ENCODE measurements around the gene MSH2. TPM values are rescaled to one million over a fixed set of nuclear protein-coding genes. Genes with fewer than 3 reads are reported as not detected.

MSH2 gene
- total RNA-seq, 2 donors from 2014 or later, result 126 to 135 TPM

DNA sequence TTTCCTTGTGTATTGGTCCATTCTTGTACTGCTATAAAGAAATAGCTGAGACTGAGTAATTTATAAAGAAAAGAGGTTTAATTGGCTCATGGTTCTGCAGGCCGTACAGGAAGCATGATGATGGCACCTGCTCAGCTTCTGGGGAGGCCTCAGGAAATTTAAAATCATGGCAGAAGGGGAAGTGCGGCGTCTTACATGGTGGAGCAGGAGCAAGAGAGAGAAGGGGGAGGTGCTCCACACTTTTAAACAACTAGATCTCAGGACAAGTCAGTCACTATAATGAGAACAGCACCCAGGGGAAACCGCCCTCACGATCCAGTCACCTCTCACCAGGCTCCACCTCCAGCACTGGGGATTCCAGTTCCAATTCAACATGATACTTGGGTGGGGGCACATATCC is 54.3 kb downstream of the MSH2 start:
- TF ChIP-seq, protein P1, sequence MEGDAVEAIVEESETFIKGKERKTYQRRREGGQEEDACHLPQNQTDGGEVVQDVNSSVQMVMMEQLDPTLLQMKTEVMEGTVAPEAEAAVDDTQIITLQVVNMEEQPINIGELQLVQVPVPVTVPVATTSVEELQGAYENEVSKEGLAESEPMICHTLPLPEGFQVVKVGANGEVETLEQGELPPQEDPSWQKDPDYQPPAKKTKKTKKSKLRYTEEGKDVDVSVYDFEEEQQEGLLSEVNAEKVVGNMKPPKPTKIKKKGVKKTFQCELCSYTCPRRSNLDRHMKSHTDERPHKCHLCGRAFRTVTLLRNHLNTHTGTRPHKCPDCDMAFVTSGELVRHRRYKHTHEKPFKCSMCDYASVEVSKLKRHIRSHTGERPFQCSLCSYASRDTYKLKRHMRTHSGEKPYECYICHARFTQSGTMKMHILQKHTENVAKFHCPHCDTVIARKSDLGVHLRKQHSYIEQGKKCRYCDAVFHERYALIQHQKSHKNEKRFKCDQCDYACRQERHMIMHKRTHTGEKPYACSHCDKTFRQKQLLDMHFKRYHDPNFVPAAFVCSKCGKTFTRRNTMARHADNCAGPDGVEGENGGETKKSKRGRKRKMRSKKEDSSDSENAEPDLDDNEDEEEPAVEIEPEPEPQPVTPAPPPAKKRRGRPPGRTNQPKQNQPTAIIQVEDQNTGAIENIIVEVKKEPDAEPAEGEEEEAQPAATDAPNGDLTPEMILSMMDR (conservative IDR thresholded peaks at IDR 0.05), result no peak
- DNase-seq, result no peak
- Mint-ChIP-seq H3K4me3 (no peak overlapping the region), H3K9me3 (peaks cover 2% of the 10 kb centered on the region), H3K36me3 (ENCODE audit: low read depth) (peaks cover 79% of the 10 kb centered on the region), H3K4me1 (peaks cover 8% of the 10 kb centered on the region), H3K27me3 (ENCODE audit: insufficient read depth) (no peaks in the 10 kb centered on the region), H3K27ac (no peak overlapping the region)
- H3K9ac ChIP-seq (ENCODE audit: extremely low read depth, low read length, poor library complexity, severe bottlenecking), result no peak overlapping the region
- H3K36me3 ChIP-seq (ENCODE audit: control insufficient read depth, insufficient read depth, low read length), result peaks cover 73% of the 10 kb centered on the region
- no peak overlapping the region for H3K27ac ChIP-seq (ENCODE audit: low read depth, low read length)
- H3K4me3 ChIP-seq (ENCODE audit: low read length), result no peak overlapping the region
- 95 to 100% methylated on average over 2 to 5 of the region's 5 CpGs for WGBS, 2 experiments (ENCODE audit: insufficient coverage in 1 of 2, insufficient read length in 1 of 2)
- H3K27me3 ChIP-seq (ENCODE audit: control insufficient read depth, insufficient read depth, low read length, poor library complexity, severe bottlenecking), result no peaks in the 10 kb centered on the region
- peaks cover 18% of the 10 kb centered on the region for H3K9me3 ChIP-seq (ENCODE audit: control insufficient read depth, low read length)
- no peaks in the 10 kb centered on the region for H3K4me1 ChIP-seq (ENCODE audit: control insufficient read depth, insufficient read depth, low read length)

DNA sequence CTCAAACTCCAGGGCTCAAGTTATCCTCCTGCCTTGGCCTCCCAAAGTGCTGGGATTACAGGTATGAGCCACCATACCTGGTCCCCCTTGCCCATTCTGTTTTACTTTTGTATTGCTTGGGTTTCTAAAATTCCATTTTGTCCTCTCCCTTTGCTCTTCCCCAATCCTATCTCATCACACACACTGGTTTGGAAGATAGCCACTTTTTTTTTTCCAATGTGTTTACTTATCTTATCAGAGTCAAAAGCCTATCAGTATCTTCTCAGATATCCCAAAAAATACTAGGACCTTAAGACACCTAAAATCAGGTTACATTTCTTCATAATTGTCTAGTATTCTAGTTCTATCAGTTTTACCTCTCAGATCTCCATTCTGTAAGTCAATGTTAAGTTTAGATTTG is 56.1 kb downstream of the MSH2 start:
- no peak overlapping the region for H3K27ac ChIP-seq (ENCODE audit: low read depth, low read length)
- peaks cover 18% of the 10 kb centered on the region for H3K9me3 ChIP-seq (ENCODE audit: control insufficient read depth, low read length)
- Mint-ChIP-seq H3K9me3 (peaks cover 2% of the 10 kb centered on the region), H3K27me3 (ENCODE audit: insufficient read depth) (no peaks in the 10 kb centered on the region), H3K27ac (no peak overlapping the region), H3K4me1 (peaks cover 9% of the 10 kb centered on the region), H3K4me3 (no peak overlapping the region), H3K36me3 (ENCODE audit: low read depth) (peaks cover 80% of the 10 kb centered on the region)
- no peak overlapping the region for H3K4me3 ChIP-seq (ENCODE audit: low read length)
- TF ChIP-seq, protein P1 (conservative IDR thresholded peaks at IDR 0.05), result no peak
- peaks cover 76% of the 10 kb centered on the region for H3K36me3 ChIP-seq (ENCODE audit: control insufficient read depth, insufficient read depth, low read length)
- no peaks in the 10 kb centered on the region for H3K27me3 ChIP-seq (ENCODE audit: control insufficient read depth, insufficient read depth, low read length, poor library complexity, severe bottlenecking)
- no peaks in the 10 kb centered on the region for H3K4me1 ChIP-seq (ENCODE audit: control insufficient read depth, insufficient read depth, low read length)
- H3K9ac ChIP-seq (ENCODE audit: extremely low read depth, low read length, poor library complexity, severe bottlenecking), result no peak overlapping the region
- no peak for DNase-seq

DNA sequence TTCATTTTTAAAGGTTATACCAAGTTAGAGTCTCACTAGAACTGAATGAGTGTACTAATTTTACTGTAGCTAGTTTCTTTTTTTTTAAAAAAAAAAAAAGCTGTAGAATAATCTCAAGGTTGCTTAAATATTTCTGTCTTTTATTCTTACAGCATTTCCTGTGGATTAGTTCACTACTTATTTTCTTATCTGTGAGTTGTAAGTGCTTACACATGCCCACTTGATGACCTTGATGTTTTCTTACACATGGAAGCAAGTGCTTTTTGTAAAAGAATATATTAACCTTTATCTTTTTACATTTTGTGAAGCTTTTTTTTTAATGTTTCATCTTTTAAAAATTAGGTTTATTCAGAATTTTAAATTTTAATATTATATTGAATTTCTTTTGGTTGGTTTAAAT is 57.8 kb downstream of the MSH2 start:
- H3K4me1 Mint-ChIP-seq, result peaks cover 24% of the 10 kb centered on the region
- H3K36me3 ChIP-seq (ENCODE audit: control insufficient read depth, insufficient read depth, low read length), result peaks cover 66% of the 10 kb centered on the region
- no peaks in the 10 kb centered on the region for H3K9me3 Mint-ChIP-seq
- no peak overlapping the region for H3K9ac ChIP-seq (ENCODE audit: extremely low read depth, low read length, poor library complexity, severe bottlenecking)
- H3K4me3 Mint-ChIP-seq, result no peak overlapping the region
- H3K36me3 Mint-ChIP-seq (ENCODE audit: low read depth), result peaks cover 79% of the 10 kb centered on the region
- DNase-seq, result no peak
- H3K27me3 ChIP-seq (ENCODE audit: control insufficient read depth, insufficient read depth, low read length, poor library complexity, severe bottlenecking), result no peaks in the 10 kb centered on the region
- H3K27ac ChIP-seq (ENCODE audit: low read depth, low read length), result no peak overlapping the region
- H3K9me3 ChIP-seq (ENCODE audit: control insufficient read depth, low read length), result peaks cover 15% of the 10 kb centered on the region
- H3K27ac Mint-ChIP-seq, result no peak overlapping the region
- H3K27me3 Mint-ChIP-seq (ENCODE audit: insufficient read depth), result no peaks in the 10 kb centered on the region
- H3K4me3 ChIP-seq (ENCODE audit: low read length), result no peak overlapping the region
- TF ChIP-seq, protein P1 (conservative IDR thresholded peaks at IDR 0.05), result no peak
- no peaks in the 10 kb centered on the region for H3K4me1 ChIP-seq (ENCODE audit: control insufficient read depth, insufficient read depth, low read length)
